ENCODE results near the gene MSI2. TPM values are rescaled to one million over a fixed set of nuclear protein-coding genes. Genes with fewer than 3 reads are reported as not detected.
A peak's percentile ranks its signal among the peaks of the same experiment; 100 is the strongest.

MSI2 gene
- total RNA-seq, 1 donor from 2014 or later: 90.7 TPM

GRCh38 chr17:57516290-57517230 is 260.2 kb downstream of the MSI2 start:
- no peak for ATAC-seq
- DNase-seq: no peak
- intact Hi-C loops (cut with micrococcal nuclease): loop anchor here (5.0 kb wide), 1 partner anchor 51 kb away; no protein-coding TSS in a partner anchor

DNA sequence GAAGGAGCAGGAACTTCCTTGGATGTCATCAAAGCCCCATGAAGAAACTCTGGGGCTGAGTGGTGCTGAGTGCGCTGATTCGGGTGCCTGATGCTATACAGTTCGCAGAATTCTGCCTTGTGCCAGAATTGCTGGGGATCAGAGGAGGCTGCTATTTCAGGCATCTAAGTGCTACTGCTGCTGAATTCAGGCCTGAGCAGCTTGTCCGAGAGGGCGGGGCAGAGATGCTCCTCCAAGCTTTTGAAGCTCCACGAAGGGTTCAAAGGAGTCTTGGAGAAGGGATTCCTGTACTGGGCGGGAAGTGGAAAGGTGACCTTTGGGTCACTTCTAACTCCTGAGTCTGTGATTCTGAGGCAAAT is 260.9 kb downstream of the MSI2 start:
- DNase-seq (no peak), ATAC-seq (peak; percentile 62)
- intact Hi-C loops (cut with micrococcal nuclease): loop anchor here (5.0 kb wide), 1 partner anchor 50 kb away; no protein-coding TSS in a partner anchor

DNA sequence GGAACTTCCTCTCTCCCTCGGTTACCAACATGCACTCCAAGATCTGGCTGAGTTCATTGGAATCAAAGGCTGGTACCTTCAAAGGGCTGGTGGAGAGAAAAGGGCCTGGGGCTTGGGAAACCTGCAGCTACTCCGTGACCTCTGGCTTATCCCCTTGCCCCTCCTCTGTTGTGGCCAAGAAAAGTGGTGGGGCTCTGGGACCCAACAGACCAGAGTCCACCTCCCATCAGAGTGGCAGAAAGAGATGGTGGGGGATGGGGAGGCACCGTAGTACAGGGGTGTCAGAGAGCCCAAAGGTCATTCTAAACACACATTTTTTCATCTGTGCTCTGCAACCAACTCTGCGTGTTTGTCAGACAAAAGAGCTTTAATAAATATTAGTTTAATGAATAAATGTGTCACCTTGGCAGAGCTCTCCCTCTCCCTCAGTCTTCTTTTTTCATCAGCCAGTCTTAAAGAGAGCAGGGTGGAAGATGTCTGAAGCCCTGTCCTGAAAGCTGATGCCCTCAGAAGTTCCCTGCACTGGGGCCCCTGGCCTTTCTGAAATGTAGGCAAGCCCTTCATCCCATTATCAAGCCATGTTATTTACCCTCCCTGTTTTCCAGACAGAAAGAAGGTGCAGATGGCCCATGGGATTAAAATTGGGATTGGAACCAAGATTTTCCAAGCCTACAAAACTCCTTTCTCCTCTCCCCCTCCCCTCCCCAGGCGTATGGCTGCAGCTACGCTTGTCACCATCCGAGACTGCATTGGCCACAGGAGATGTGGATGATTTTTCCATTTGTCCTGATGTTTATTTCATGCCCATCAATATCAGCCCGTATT is 261.5 kb downstream of the MSI2 start:
- ATAC-seq: no peak
- DNase-seq: no peak
- intact Hi-C loops (cut with micrococcal nuclease): loop anchor here (5.0 kb wide), 1 partner anchor 49 kb away; no protein-coding TSS in a partner anchor

DNA sequence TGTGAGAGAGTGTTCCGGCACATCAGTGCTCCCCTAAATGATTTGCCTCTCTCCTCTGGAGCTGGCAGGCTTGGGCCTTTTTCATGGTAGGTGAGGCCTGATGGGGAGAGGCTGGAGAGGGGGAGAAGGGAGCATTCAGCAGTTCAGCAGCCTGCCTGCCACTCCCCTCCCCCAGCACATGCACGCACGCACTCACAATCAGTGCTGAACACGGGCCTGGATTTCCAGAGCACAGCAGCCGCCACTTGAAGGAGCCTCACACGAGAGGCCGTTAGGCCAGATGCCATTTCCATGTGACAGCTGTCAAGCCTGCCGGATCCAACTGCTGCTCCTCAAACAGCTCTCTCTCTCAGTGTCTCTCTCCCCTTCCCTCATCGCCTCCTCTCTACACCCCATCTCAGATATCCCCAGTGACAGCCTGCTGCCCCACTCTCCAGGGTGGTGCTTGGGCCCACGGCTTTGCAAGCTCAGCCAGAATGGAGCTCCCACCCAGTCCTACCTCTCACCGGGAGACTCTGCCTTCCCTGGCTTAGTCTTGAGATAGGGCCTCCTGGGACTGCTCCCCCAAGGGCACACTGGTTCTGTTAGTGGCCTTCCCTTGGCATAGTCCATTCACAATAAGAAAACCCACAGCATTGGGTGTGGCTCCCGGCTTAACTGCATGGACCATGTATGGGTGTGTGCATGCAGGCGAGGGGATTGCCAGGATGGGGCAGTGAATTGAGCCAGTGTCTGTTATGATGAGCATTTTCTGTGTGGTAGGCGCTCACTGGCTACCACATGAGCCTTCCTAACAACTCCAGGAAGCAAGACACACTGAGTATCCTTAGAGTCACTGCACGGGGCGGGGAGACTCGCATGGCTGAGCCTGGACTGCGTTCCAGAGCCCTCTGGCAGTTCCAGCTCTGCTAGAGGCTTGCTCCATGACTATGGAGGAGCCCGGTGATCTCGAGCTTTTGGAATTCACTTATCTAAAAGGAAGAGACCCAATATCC is 262.6 kb downstream of the MSI2 start:
- ATAC-seq (peak; percentile 90), DNase-seq (peak; percentile 78)
- intact Hi-C loops (cut with micrococcal nuclease): loop anchor here (5.0 kb wide), 1 partner anchor 48 kb away; no protein-coding TSS in a partner anchor

GRCh38 chr17:57519800-57520199 is 263.5 kb downstream of the MSI2 start:
- intact Hi-C loops (cut with micrococcal nuclease): loop anchor here (5.0 kb wide), 1 partner anchor 48 kb away; no protein-coding TSS in a partner anchor
- DNase-seq: no peak
- ATAC-seq: no peak

DNA sequence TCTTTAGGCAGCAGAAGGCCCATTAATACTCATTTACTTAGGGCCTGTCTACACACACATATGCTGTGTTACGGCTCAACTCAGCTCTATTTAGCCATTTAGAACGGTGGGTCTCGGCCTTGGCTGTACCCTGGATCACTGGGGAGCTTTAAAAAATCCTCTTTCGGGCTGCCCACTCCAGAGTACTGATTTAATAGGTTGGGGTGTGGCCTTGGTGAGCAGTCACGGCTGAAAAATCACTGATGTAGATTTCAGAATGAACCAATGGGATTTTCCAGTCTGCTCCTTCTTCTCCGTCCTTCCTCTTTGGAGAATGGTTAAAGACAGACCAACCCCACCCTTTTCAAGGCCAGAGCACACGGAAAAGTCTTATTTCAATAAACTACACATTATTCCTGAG is 265.3 kb downstream of the MSI2 start:
- no peak for ATAC-seq
- intact Hi-C loops (cut with micrococcal nuclease): no loop called here
- DNase-seq: no peak

DNA sequence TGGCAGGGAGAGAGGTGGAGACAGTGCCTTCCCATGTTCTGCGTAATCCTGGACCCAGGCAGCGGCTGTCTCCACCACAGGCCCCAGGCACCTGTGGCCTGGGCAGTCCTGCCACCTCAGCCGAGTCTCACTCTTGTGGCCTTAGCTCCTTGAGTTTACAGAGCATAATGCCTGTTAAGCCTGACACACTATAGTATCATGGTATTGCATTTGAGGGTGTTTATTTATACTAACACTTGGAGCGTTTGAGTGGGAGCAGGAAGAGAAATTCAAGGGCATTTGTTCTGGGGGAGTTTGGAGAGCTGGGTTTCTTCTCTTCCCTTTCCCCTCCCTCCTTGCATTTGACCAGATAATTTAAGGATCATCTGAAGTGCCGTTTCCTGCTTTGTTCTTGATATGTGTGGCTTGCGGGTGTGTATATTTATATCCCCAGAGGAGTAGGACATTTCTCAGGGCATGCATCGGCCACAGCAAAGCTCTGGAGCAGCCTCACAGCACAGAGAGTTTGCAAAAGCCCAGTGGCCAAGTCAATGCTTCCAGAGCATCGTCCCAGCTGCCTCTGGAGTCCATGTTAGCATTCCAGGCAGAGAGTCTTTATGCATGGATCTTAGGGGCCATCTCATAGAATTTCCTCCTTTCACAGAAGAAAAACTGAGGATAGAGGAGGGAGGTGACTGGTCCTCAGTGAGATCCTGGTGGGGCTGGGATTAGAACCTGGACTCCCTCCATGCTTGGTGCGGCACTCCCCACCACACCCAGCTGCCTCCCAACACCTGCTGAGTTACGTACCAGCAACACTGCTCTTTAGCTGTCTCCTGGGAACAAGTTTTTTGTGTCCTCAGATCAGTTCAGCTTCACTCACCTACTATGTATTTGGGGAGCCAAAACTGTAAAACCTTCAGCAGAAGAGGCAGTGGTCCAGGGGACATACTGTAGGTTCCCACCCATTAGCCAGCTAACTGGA is 266.0 kb downstream of the MSI2 start:
- intact Hi-C loops (cut with micrococcal nuclease): no loop called here
- no peak for DNase-seq
- ATAC-seq: no peak

DNA sequence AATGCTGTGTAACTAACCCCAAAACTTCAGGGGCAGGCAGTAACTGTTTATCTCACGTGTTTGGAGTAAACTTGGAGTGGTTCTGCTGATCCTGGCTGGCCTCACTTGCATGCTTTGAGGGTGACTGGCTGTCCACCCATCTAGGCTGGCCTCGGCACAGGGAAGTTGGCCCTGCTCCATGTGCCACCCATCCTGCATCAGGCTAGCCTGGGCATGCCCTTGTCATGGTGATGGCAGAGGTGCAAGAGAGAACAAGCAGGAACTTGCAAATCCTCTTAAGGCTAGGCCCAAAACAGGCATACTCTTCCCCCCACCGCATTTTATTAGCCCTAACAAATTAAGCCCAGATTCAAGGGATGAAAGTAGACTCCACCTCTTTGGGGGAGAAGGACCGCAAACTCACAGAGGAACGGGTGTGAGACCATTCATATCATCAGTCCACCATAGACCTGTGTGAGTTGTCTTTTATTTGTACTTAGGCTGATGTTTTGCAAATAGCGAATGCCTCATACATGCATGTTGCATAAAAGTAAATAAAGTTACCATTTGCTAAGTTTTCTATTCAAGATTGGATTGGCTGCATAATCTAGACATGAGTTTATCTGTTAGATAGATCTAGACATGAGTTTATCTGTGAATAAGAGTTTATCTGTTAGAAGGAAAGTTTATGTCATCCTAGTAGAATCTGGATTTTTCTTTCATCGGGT is 267.8 kb downstream of the MSI2 start:
- peak; percentile 90 for ATAC-seq
- intact Hi-C loops (cut with micrococcal nuclease): no loop called here
- peak; percentile 85 for DNase-seq

GRCh38 chr17:57524839-57525568 is 268.7 kb downstream of the MSI2 start:
- ATAC-seq: no peak
- intact Hi-C loops (cut with micrococcal nuclease): no loop called here
- no peak for DNase-seq

GRCh38 chr17:57527221-57528057 is 271.1 kb downstream of the MSI2 start:
- ATAC-seq (no peak), DNase-seq (no peak)
- intact Hi-C loops (cut with micrococcal nuclease): no loop called here

- DNase-seq: no peak
- intact Hi-C loops (cut with micrococcal nuclease): no loop called here
- no peak for ATAC-seq
These were observed 271.7 kb downstream of the MSI2 start for GRCh38 chr17:57528058-57528451.

- DNase-seq (no peak), ATAC-seq (no peak)
- intact Hi-C loops (cut with micrococcal nuclease): no loop called here
These were observed 273.7 kb downstream of the MSI2 start for GRCh38 chr17:57530026-57530425.

GRCh38 chr17:57530508-57530907 is 274.2 kb downstream of the MSI2 start:
- DNase-seq: no peak
- ATAC-seq: no peak
- intact Hi-C loops (cut with micrococcal nuclease): no loop called here

- ATAC-seq: no peak
- DNase-seq: no peak
- intact Hi-C loops (cut with micrococcal nuclease): no loop called here
These were observed 274.8 kb downstream of the MSI2 start for GRCh38 chr17:57531078-57531477.

DNA sequence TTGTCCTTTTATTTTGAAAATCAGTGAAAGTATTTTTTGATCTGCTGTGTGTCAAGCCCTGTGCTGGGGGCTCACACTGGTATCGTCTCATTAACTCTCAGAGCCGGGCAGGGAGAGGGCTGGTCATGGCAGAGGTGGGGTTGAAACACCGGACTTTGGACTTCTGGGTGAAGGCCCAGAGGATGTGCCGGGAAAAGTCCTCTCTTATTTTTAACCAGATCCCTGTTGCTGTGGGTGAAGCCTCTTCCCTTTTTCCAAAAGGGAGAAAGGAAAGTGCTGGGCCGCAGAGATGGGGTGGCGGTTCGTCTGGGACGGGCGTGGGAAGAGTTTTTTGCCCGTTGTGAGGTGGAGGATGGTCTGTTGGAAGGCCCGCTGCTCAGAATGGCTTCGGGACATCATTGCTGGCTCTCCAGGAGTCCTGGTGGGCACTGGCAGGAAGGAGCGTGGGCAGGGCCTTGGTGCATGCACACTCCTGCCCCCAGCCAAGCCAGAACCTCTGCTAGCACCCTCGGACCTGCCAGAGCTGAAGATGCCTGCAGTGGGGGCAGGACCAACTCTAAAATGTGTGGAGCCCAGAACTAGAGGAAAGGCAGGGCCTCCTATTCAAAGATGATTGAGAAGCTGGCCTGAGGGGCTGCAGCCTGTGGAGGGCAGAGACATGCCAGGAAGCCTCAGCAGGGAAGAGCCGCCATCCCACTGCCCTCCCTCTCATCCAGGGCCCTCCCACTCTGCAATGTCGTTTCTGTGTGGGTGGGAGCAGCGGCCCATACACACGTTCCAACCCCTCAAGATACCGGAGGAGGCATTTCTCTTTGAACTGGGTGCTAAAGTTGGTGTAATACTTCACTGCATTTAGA is 275.6 kb downstream of the MSI2 start:
- DNase-seq: no peak
- ATAC-seq: no peak
- intact Hi-C loops (cut with micrococcal nuclease): no loop called here
